ENCODE measurements around the gene SERPINB11.

DNA sequence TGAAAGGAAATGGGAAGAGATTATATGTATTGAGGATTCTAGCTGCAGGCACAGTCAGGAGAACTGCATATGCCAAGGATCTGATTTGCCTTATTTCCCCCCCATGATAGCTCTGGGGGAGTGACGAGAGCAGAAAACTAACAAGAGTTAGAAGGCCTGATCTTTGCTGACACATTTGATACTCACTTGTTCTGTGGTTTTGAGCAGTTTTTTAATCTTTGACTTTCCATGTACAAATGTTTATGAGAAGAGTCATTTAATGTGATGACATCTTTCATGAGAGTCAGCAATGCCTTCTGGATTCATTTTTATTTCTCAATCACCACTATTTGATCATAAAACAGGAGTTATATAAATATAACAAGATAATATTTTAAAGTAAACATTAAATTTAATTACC is 59.8 kb downstream of the SERPINB11 start:
- no peak for TF ChIP-seq ELF1 (IDR thresholded peaks at IDR 0.05)
- TF ChIP-seq, protein P1, sequence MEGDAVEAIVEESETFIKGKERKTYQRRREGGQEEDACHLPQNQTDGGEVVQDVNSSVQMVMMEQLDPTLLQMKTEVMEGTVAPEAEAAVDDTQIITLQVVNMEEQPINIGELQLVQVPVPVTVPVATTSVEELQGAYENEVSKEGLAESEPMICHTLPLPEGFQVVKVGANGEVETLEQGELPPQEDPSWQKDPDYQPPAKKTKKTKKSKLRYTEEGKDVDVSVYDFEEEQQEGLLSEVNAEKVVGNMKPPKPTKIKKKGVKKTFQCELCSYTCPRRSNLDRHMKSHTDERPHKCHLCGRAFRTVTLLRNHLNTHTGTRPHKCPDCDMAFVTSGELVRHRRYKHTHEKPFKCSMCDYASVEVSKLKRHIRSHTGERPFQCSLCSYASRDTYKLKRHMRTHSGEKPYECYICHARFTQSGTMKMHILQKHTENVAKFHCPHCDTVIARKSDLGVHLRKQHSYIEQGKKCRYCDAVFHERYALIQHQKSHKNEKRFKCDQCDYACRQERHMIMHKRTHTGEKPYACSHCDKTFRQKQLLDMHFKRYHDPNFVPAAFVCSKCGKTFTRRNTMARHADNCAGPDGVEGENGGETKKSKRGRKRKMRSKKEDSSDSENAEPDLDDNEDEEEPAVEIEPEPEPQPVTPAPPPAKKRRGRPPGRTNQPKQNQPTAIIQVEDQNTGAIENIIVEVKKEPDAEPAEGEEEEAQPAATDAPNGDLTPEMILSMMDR (IDR thresholded peaks at IDR 0.05): no peak
- no peak for TF ChIP-seq CHD2 (IDR thresholded peaks at IDR 0.05; ENCODE audit: low read length, partially characterized antibody)
- TF ChIP-seq EP300 (IDR thresholded peaks at IDR 0.05; ENCODE audit: borderline replicate concordance in 1 of 2, low read depth in 1 of 2, low read length in 1 of 2): no peak
- TF ChIP-seq, protein P2, sequence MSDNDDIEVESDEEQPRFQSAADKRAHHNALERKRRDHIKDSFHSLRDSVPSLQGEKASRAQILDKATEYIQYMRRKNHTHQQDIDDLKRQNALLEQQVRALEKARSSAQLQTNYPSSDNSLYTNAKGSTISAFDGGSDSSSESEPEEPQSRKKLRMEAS (IDR thresholded peaks at IDR 0.05; ENCODE audit: low read depth): no peak

Measured in SK-N-SH (cell line).